ENCODE results near the gene TMLHE.
"Not testable (repeated sequence)": the region's sequence is repeated elsewhere in the genome, so short reads cannot be mapped to it uniquely, and the experiment has no call there.

TMLHE gene

DNA sequence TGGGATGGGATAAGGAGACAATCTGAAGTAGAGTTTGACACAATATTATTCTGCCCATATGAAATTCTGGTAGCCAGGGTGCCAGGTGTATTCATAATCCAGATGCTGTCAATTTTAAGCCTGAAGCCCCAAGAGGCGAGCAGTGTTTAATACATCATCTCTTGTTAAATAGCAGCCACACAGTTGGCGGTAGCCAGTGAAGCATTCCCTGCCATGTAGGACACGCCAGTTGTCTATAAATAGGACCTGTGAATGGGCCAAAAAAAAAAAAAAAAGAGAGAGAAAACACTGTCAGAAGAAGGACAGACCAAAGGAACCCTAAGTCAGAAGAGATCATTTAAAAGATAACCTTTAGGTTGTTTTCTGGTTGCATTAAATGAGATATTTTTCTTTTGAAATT is 121.3 kb downstream of the TMLHE start:
- DNase-seq = not testable (repeated sequence)

DNA sequence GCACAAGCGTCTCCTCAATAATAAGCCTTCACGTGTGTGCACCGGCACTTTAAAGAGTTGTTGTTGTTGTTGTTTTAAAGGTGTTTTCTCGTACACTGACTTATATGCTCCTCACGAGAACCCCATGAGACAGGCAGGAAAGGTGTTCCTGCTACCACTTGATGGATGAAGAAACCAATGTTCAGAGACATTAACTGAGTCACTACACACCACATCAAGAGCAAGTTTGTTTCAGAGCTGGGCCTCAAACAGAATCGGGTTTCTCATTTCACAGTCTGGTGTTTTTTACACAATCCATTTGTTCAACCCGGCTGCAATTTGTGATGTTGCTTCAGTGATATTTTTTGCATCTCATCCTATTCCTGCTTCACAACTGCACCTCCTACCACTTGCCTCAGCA is 135.6 kb downstream of the TMLHE start:
- not testable (repeated sequence) for DNase-seq

GRCh38 chrX:155466269-155466938 is 146.3 kb downstream of the TMLHE start:
- DNase-seq = not testable (repeated sequence)

GRCh38 chrX:155460501-155460900 is 152.3 kb downstream of the TMLHE start:
- not testable (repeated sequence) for DNase-seq

DNA sequence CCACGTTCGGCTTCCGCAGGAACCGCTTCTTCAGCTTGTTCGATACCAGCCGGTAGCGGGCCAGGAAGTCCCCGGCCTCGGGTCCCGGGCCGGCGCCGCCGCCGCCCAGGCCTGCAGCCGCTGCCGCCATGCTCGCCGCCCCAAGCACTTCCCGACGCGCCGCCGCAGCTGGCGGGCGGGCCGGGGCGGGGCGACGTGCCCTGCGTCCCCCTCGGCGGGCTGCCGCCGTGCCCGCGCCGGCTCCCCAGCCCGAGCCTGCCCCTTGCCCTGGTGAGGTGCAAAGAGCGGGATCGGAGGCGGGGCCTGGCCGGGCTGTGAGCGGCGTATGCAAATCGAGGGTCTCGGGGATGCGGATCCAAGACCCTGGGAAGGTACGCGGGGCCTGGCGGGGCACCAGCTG is 154.3 kb downstream of the TMLHE start, which contains the start of gene F8A3:
Gene F8A3, minus strand, starts transcription at position 150 of the 400 bp plus-strand sequence. Its CDS starts 20 bp downstream, at position 130.
- DNase-seq = not testable (repeated sequence)

- not testable (repeated sequence) for DNase-seq
Measured at GRCh38 chrX:155457761-155458447, 154.8 kb downstream of the TMLHE start.

- no peak for DNase-seq
Measured at GRCh38 chrX:155441097-155441496, 171.7 kb downstream of the TMLHE start.
